ENCODE measurements around the gene PIK3CD. TPM values are rescaled to one million over a fixed set of nuclear protein-coding genes. Genes with fewer than 3 reads are reported as not detected.

Gene PIK3CD
- total RNA-seq, 1 donor from 2014 or later, result 13.0 TPM

GRCh38 chr1:9774712-9775679, 123.5 kb downstream of the PIK3CD start:
- no peak for TF ChIP-seq POLR2A (IDR thresholded peaks at IDR 0.05)
- TF ChIP-seq POLR2AphosphoS5 (IDR thresholded peaks at IDR 0.05; ENCODE audit: insufficient read depth in 1 of 2, low read depth in 1 of 2), result no peak
- no peak for TF ChIP-seq CTCF (IDR thresholded peaks at IDR 0.05)
- intact Hi-C loops (cut with DNase I), result no loop called here
- H3K27ac ChIP-seq, result no peak overlapping the region
- no peaks in the 10 kb centered on the region for H3K9me3 ChIP-seq
- H3K27me3 ChIP-seq, result no peaks in the 10 kb centered on the region
- no peak for DNase-seq (ENCODE audit: extremely low spot score in 2 of 2)
- no peak overlapping the region for H3K4me3 ChIP-seq
- peaks cover 6% of the 10 kb centered on the region for H3K4me1 ChIP-seq
- peaks cover 0 to 12% of the 10 kb centered on the region in 2 donors for H3K36me3 ChIP-seq

GRCh38 chr1:9776685-9777084, 125.2 kb downstream of the PIK3CD start:
- DNase-seq (ENCODE audit: extremely low spot score in 2 of 2), result no peak
- Histone ChIP-seq H3K4me1 (peaks cover 9% of the 10 kb centered on the region), H3K27me3 (no peaks in the 10 kb centered on the region), H3K27ac (no peak overlapping the region), H3K36me3 (peaks cover 0 to 12% of the 10 kb centered on the region in 2 donors), H3K9me3 (no peaks in the 10 kb centered on the region), H3K4me3 (no peak overlapping the region)
- intact Hi-C loops (cut with DNase I), result no loop called here
- no peak for TF ChIP-seq POLR2AphosphoS5 (IDR thresholded peaks at IDR 0.05; ENCODE audit: insufficient read depth in 1 of 2, low read depth in 1 of 2)

Other genes with a start within 250 kb of the PIK3CD start
- gene SLC25A33, start 112.3 kb upstream of the PIK3CD start, total RNA-seq, result 6.4 TPM
- 12.0 TPM for gene TMEM201, start 62.8 kb upstream of the PIK3CD start, total RNA-seq
- 96.5 TPM for gene CLSTN1, start 172.2 kb downstream of the PIK3CD start, total RNA-seq

All from vagina (tissue), 2 donors.